Small intestine (tissue), 4 donors: Measurements from ENCODE around the gene SH2D6. TPM values are rescaled to one million over a fixed set of nuclear protein-coding genes. Genes with fewer than 3 reads are reported as not detected.

Experiments used
- polyA plus RNA-seq, 4 donors: library from polyadenylated mRNA; stranded (reverse) in 3 of 4; unstranded in 1 of 4; fragments of 200-250 nt in 3 of 4; fragments of 120-200 nt in 1 of 4; gene quantifications; one replicate each; pipeline versions ENCODE4 v1.2.1 to v1.2.3, GENCODE V29; 2013
- donor health status: healthy with polysubstance abuse.
- donor health status: Bipolar disorder and iron deficiency.
- donor health status: healthy.

The SH2D6 gene
- polyA plus RNA-seq, 4 donors: 2.8 to 122 (median 23.8) TPM

Other genes starting within 250 kb of the SH2D6 start
- 100 to 1,000 TPM in 1 of 4 donors, 10 to 100 TPM in 3; 18.6 to 160 (median 43.2) TPM for gene TGOLN2, start 90.7 kb upstream of the SH2D6 start, polyA plus RNA-seq
- gene RETSAT, start 64.2 kb upstream of the SH2D6 start, polyA plus RNA-seq: 100 to 1,000 TPM in 2 of 4 donors, 10 to 100 TPM in 2; 66.9 to 147 (median 120) TPM
- gene ELMOD3, start 63.9 kb upstream of the SH2D6 start, polyA plus RNA-seq: 10 to 100 TPM; 16.1 to 36.9 (median 22.5) TPM
- 100 to 1,000 TPM in 1 of 4 donors, 10 to 100 TPM in 3; 35.8 to 130 (median 62.4) TPM for gene CAPG, start 8.3 kb upstream of the SH2D6 start, polyA plus RNA-seq
- gene MAT2A, start 120.5 kb downstream of the SH2D6 start, polyA plus RNA-seq: 100 to 1,000 TPM in 1 of 4 donors, 10 to 100 TPM in 3; 81.2 to 273 (median 96.6) TPM
- gene GGCX, start 142.8 kb downstream of the SH2D6 start, polyA plus RNA-seq: 10 to 100 TPM in 2 of 4 donors, 1 to 10 TPM in 2; 9.2 to 24.8 (median 16.5) TPM
- 1,000 to 10,000 TPM in 1 of 4 donors, 100 to 1,000 TPM in 3; 183 to 1,108 (median 619) TPM for gene VAMP8, start 158.9 kb downstream of the SH2D6 start, polyA plus RNA-seq
- 100 to 1,000 TPM in 1 of 4 donors, 10 to 100 TPM in 3; 12.8 to 110 (median 86.4) TPM for gene VAMP5, start 165.7 kb downstream of the SH2D6 start, polyA plus RNA-seq
- gene RNF181, start 177.0 kb downstream of the SH2D6 start, polyA plus RNA-seq: 100 to 1,000 TPM; 131 to 234 (median 180) TPM
- 10 to 100 TPM; 12.5 to 40.0 (median 31.0) TPM for gene TMEM150A, start 184.0 kb downstream of the SH2D6 start, polyA plus RNA-seq
- gene C2orf68, start 193.4 kb downstream of the SH2D6 start, polyA plus RNA-seq: 10 to 100 TPM; 16.2 to 44.8 (median 25.3) TPM
- 10 to 100 TPM; 24.6 to 41.3 (median 36.2) TPM for gene USP39, start 197.5 kb downstream of the SH2D6 start, polyA plus RNA-seq
- gene SFTPB, start 249.5 kb downstream of the SH2D6 start, polyA plus RNA-seq: 10 to 100 TPM in 2 of 4 donors, under 1 TPM in 2; 0.01 to 34.9 (median 6.0) TPM